ENCODE data around the gene SSBP4. TPM values are rescaled to one million over a fixed set of nuclear protein-coding genes. Genes with fewer than 3 reads are reported as not detected.
A peak's percentile ranks its signal among the peaks of the same experiment; 100 is the strongest.

The SSBP4 gene
- total RNA-seq, 1 donor from 2014 or later, result 57.7 TPM

- H3K4me1 Mint-ChIP-seq (ENCODE audit: low read depth), result peaks cover 3% of the 10 kb centered on the region
- H3K9me3 Mint-ChIP-seq (ENCODE audit: low read depth), result no peaks in the 10 kb centered on the region
- H3K36me3 Mint-ChIP-seq (ENCODE audit: insufficient read depth), result no peaks in the 10 kb centered on the region
- peaks cover 9% of the 10 kb centered on the region for H3K27me3 Mint-ChIP-seq
- DNase-seq (ENCODE audit: low spot score, unreplicated experiment), result no peak
- no peak overlapping the region for H3K27ac Mint-ChIP-seq
- H3K4me3 Mint-ChIP-seq (ENCODE audit: low read depth), result no peak overlapping the region
- no peak for TF ChIP-seq CTCF (IDR thresholded peaks at IDR 0.05; ENCODE audit: unreplicated experiment)
Observed at GRCh38 chr19:18427743-18428113, 8.5 kb downstream of the SSBP4 start.

- TF ChIP-seq CTCF (IDR thresholded peaks at IDR 0.05; ENCODE audit: unreplicated experiment), result no peak
- peaks cover 3% of the 10 kb centered on the region for H3K4me1 Mint-ChIP-seq (ENCODE audit: low read depth)
- H3K36me3 Mint-ChIP-seq (ENCODE audit: insufficient read depth), result no peaks in the 10 kb centered on the region
- DNase-seq (ENCODE audit: low spot score, unreplicated experiment), result no peak
- H3K27me3 Mint-ChIP-seq, result peaks cover 3% of the 10 kb centered on the region
- no peaks in the 10 kb centered on the region for H3K9me3 Mint-ChIP-seq (ENCODE audit: low read depth)
- H3K27ac Mint-ChIP-seq, result no peak overlapping the region
- no peak overlapping the region for H3K4me3 Mint-ChIP-seq (ENCODE audit: low read depth)
Observed at GRCh38 chr19:18428173-18428786, 9.1 kb downstream of the SSBP4 start.

GRCh38 chr19:18428787-18429674 lies 9.8 kb downstream of the SSBP4 start:
- H3K4me3 Mint-ChIP-seq (ENCODE audit: low read depth), result no peak overlapping the region
- TF ChIP-seq CTCF (IDR thresholded peaks at IDR 0.05; ENCODE audit: unreplicated experiment), result no peak
- no peak overlapping the region for H3K27ac Mint-ChIP-seq
- peak; percentile 65 for DNase-seq (ENCODE audit: low spot score, unreplicated experiment)
- H3K27me3 Mint-ChIP-seq, result peaks cover under 1% of the 10 kb centered on the region
- H3K36me3 Mint-ChIP-seq (ENCODE audit: insufficient read depth), result no peaks in the 10 kb centered on the region
- H3K4me1 Mint-ChIP-seq (ENCODE audit: low read depth), result peaks cover 3% of the 10 kb centered on the region
- H3K9me3 Mint-ChIP-seq (ENCODE audit: low read depth), result no peaks in the 10 kb centered on the region

GRCh38 chr19:18429717-18430416 lies 10.7 kb downstream of the SSBP4 start:
- Mint-ChIP-seq H3K4me1 (ENCODE audit: low read depth) (peaks cover 3% of the 10 kb centered on the region), H3K4me3 (ENCODE audit: low read depth) (peak overlapping the region; percentile 51), H3K36me3 (ENCODE audit: insufficient read depth) (no peaks in the 10 kb centered on the region), H3K9me3 (ENCODE audit: low read depth) (no peaks in the 10 kb centered on the region), H3K27ac (peak overlapping the region; percentile 29), H3K27me3 (no peaks in the 10 kb centered on the region)
- DNase-seq (ENCODE audit: low spot score, unreplicated experiment), result no peak
- no peak for TF ChIP-seq CTCF (IDR thresholded peaks at IDR 0.05; ENCODE audit: unreplicated experiment)

GRCh38 chr19:18430417-18431144 lies 11.4 kb downstream of the SSBP4 start:
- no peak overlapping the region for H3K4me3 Mint-ChIP-seq (ENCODE audit: low read depth)
- TF ChIP-seq CTCF (IDR thresholded peaks at IDR 0.05; ENCODE audit: unreplicated experiment), result no peak
- H3K27me3 Mint-ChIP-seq, result no peaks in the 10 kb centered on the region
- no peaks in the 10 kb centered on the region for H3K36me3 Mint-ChIP-seq (ENCODE audit: insufficient read depth)
- no peaks in the 10 kb centered on the region for H3K9me3 Mint-ChIP-seq (ENCODE audit: low read depth)
- H3K4me1 Mint-ChIP-seq (ENCODE audit: low read depth), result peaks cover 3% of the 10 kb centered on the region
- no peak for DNase-seq (ENCODE audit: low spot score, unreplicated experiment)
- no peak overlapping the region for H3K27ac Mint-ChIP-seq
